SK-N-SH treated with all-trans-retinoic acid at 6 μM for 48 hours (cell line): ENCODE results near the gene TAS2R30.

Experiments
- ATAC-seq: fragments of 200-7000 bp; cut with Tn5 transposase; 3 replicates; pipeline ENCODE4 v1.9.1; 2020; ENCODE audit warnings: mild to moderate bottlenecking, moderate library complexity
- ARNTL ChIP-seq: fragments of 450-650 bp; formaldehyde crosslinking; IDR thresholded peaks from 2 replicates; pipeline ENCODE4 v1.5.0; 2020; ENCODE audit warnings: low read depth, mild to moderate bottlenecking, moderate library complexity, borderline replicate concordance
- BACH2 ChIP-seq: fragments of 250-450 bp; sonication (Bioruptor Pico); IDR thresholded peaks from 2 replicates; pipeline ENCODE4 v1.9.0; 2021; ENCODE audit warnings: mild to moderate bottlenecking, borderline replicate concordance
- CREB5 ChIP-seq: fragments of 250-450 bp; sonication (Bioruptor Pico); IDR thresholded peaks from 2 replicates; pipeline ENCODE4 v1.5.1; 2020; ENCODE audit warnings: low read depth, mild to moderate bottlenecking, moderate library complexity
- CSDC2 ChIP-seq: fragments of 250-450 bp; sonication (Bioruptor Pico); IDR thresholded peaks from 2 replicates; pipeline ENCODE4 v1.5.0; 2020; ENCODE audit warnings: mild to moderate bottlenecking, moderate library complexity
- CSRNP3 ChIP-seq: fragments of 250-450 bp; sonication (Bioruptor Pico); IDR thresholded peaks from 2 replicates; pipeline ENCODE4 v1.5.1; 2021; ENCODE audit warnings: mild to moderate bottlenecking, moderate library complexity
- ESRRG ChIP-seq: fragments of 250-450 bp; sonication (Bioruptor Pico); IDR thresholded peaks from 2 replicates; pipeline ENCODE4 v1.6.1; 2021; ENCODE audit warnings: mild to moderate bottlenecking
- GLIS3 ChIP-seq: fragments of 250-450 bp; sonication (Bioruptor Pico); IDR thresholded peaks from 2 replicates; pipeline ENCODE4 v1.5.0; 2020; ENCODE audit warnings: mild to moderate bottlenecking, moderate library complexity
- ISL1 ChIP-seq: fragments of 250-450 bp; sonication (Bioruptor Pico); IDR thresholded peaks from 2 replicates; pipeline ENCODE4 v2.1.2; 2022; ENCODE audit warnings: mild to moderate bottlenecking, moderate library complexity
- OSR1 ChIP-seq: fragments of 250-450 bp; sonication (Bioruptor Pico); IDR thresholded peaks from 2 replicates; pipeline ENCODE4 v1.8.0; 2022; ENCODE audit warnings: moderate library complexity, mild to moderate bottlenecking, inconsistent platforms
- PATZ1 ChIP-seq: fragments of 250-450 bp; sonication (Bioruptor Pico); IDR thresholded peaks from 2 replicates; pipeline ENCODE4 v1.8.0; 2020; ENCODE audit warnings: mild to moderate bottlenecking, moderate library complexity, borderline replicate concordance
- PPARA ChIP-seq: fragments of 250-450 bp; sonication (Bioruptor Pico); IDR thresholded peaks from 2 replicates; pipeline ENCODE4 v1.5.0; 2020; ENCODE audit warnings: mild to moderate bottlenecking, borderline replicate concordance
- RARB ChIP-seq: fragments of 250-450 bp; sonication (Bioruptor Pico); IDR thresholded peaks from 2 replicates; pipeline ENCODE4 v1.8.0; 2021; ENCODE audit warnings: mild to moderate bottlenecking, moderate library complexity
- SNAI2 ChIP-seq: fragments of 250-450 bp; sonication (Bioruptor Pico); IDR thresholded peaks from 2 replicates; pipeline ENCODE4 v1.5.0; 2020; ENCODE audit warnings: mild to moderate bottlenecking, moderate library complexity
- TCF4 ChIP-seq: fragments of 250-450 bp; sonication (Bioruptor Pico); IDR thresholded peaks from 2 replicates; pipeline ENCODE4 v1.8.0; 2021; ENCODE audit warnings: mild to moderate bottlenecking, moderate library complexity, borderline replicate concordance
- TOX ChIP-seq: fragments of 250-450 bp; sonication (Bioruptor Pico); IDR thresholded peaks from 2 replicates; pipeline ENCODE4 v1.8.0; 2021; ENCODE audit warnings: mild to moderate bottlenecking, moderate library complexity, borderline replicate concordance
- TSHZ2 ChIP-seq: fragments of 250-450 bp; sonication (Bioruptor Pico); IDR thresholded peaks from 2 replicates; pipeline ENCODE4 v1.5.0; 2020; ENCODE audit warnings: mild to moderate bottlenecking, moderate library complexity
- ZC3H10 ChIP-seq: fragments of 250-450 bp; sonication (Bioruptor Pico); IDR thresholded peaks from 2 replicates; pipeline ENCODE4 v1.5.1; 2021; ENCODE audit warnings: mild to moderate bottlenecking, moderate library complexity
- ZFP30 ChIP-seq: fragments of 450-650 bp; formaldehyde crosslinking; IDR thresholded peaks from 2 replicates; pipeline ENCODE4 v1.5.0; 2022; ENCODE audit warnings: mild to moderate bottlenecking, moderate library complexity
- ZNF70 ChIP-seq: fragments of 450-650 bp; formaldehyde crosslinking; IDR thresholded peaks from 2 replicates; pipeline ENCODE4 v1.5.0; 2020; ENCODE audit warnings: mild to moderate bottlenecking, moderate library complexity
- ZNF8 ChIP-seq: fragments of 450-650 bp; formaldehyde crosslinking; IDR thresholded peaks from 2 replicates; pipeline ENCODE4 v1.5.0; 2020; ENCODE audit warnings: mild to moderate bottlenecking, moderate library complexity

Gene TAS2R30

GRCh38 chr12:11108862-11109261 is 25.6 kb downstream of the TAS2R30 start:
- no peak for ATAC-seq
- no peak for TF ChIP-seq CSRNP3 (CRISPR knock-in tag)
- no peak for TF ChIP-seq RARB (CRISPR knock-in tag)
- no peak for TF ChIP-seq SNAI2
- no peak for TF ChIP-seq CSDC2 (CRISPR knock-in tag)
- TF ChIP-seq ZNF8 (CRISPR knock-in tag): no peak
- TF ChIP-seq GLIS3 (CRISPR knock-in tag): no peak
- TF ChIP-seq BACH2: no peak
- no peak for TF ChIP-seq ISL1 (CRISPR knock-in tag)
- TF ChIP-seq TCF4 (CRISPR knock-in tag): no peak
- TF ChIP-seq ZFP30: no peak
- no peak for TF ChIP-seq ARNTL (CRISPR knock-in tag)
- no peak for TF ChIP-seq PPARA (CRISPR knock-in tag)

GRCh38 chr12:11107719-11108118 is 26.7 kb downstream of the TAS2R30 start:
- TF ChIP-seq ISL1 (CRISPR knock-in tag) (no peak), OSR1 (no peak), SNAI2 (no peak), PPARA (CRISPR knock-in tag) (no peak), PATZ1 (CRISPR knock-in tag) (no peak), ZNF70 (CRISPR knock-in tag) (no peak), ZNF8 (CRISPR knock-in tag) (no peak), ESRRG (no peak)
- no peak for ATAC-seq

GRCh38 chr12:11106288-11106687 is 28.2 kb downstream of the TAS2R30 start:
- no peak for ATAC-seq
- no peak for TF ChIP-seq CSRNP3 (CRISPR knock-in tag)
- TF ChIP-seq OSR1: no peak
- TF ChIP-seq ARNTL (CRISPR knock-in tag): no peak
- TF ChIP-seq TSHZ2 (CRISPR knock-in tag): no peak
- no peak for TF ChIP-seq CSDC2 (CRISPR knock-in tag)
- no peak for TF ChIP-seq GLIS3 (CRISPR knock-in tag)
- no peak for TF ChIP-seq RARB (CRISPR knock-in tag)
- no peak for TF ChIP-seq SNAI2
- no peak for TF ChIP-seq ZC3H10 (CRISPR knock-in tag)
- TF ChIP-seq ZNF8 (CRISPR knock-in tag): no peak
- TF ChIP-seq CREB5: no peak
- no peak for TF ChIP-seq ESRRG
- TF ChIP-seq BACH2: no peak
- TF ChIP-seq TOX (CRISPR knock-in tag): no peak
- TF ChIP-seq, all 23 proteins: peak for 0

- no peak for ATAC-seq
- TF ChIP-seq PATZ1 (CRISPR knock-in tag) (no peak), CREB5 (no peak), TSHZ2 (CRISPR knock-in tag) (no peak), RARB (CRISPR knock-in tag) (no peak), OSR1 (no peak), ZNF8 (CRISPR knock-in tag) (no peak), TCF4 (CRISPR knock-in tag) (no peak), ZNF70 (CRISPR knock-in tag) (no peak), ZC3H10 (CRISPR knock-in tag) (no peak)
These were observed 28.9 kb downstream of the TAS2R30 start for GRCh38 chr12:11105546-11105945.
